Measurements from ENCODE around the gene NCAM1.

- TF ChIP-seq, protein P1, sequence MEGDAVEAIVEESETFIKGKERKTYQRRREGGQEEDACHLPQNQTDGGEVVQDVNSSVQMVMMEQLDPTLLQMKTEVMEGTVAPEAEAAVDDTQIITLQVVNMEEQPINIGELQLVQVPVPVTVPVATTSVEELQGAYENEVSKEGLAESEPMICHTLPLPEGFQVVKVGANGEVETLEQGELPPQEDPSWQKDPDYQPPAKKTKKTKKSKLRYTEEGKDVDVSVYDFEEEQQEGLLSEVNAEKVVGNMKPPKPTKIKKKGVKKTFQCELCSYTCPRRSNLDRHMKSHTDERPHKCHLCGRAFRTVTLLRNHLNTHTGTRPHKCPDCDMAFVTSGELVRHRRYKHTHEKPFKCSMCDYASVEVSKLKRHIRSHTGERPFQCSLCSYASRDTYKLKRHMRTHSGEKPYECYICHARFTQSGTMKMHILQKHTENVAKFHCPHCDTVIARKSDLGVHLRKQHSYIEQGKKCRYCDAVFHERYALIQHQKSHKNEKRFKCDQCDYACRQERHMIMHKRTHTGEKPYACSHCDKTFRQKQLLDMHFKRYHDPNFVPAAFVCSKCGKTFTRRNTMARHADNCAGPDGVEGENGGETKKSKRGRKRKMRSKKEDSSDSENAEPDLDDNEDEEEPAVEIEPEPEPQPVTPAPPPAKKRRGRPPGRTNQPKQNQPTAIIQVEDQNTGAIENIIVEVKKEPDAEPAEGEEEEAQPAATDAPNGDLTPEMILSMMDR (optimal IDR thresholded peaks at IDR 0.05 in 1 of 3, IDR thresholded peaks at IDR 0.05 in 1 of 3, conservative IDR thresholded peaks at IDR 0.05 in 1 of 3; ENCODE audit: extremely low read depth in 1 of 3, insufficient read depth in 2 of 3, low read length in 3 of 3): no peak
- no peak for TF ChIP-seq EZH2 (IDR thresholded peaks at IDR 0.05; ENCODE audit: low read length)
Measured at GRCh38 chr11:112989198-112989597, 28.0 kb downstream of the NCAM1 start.
